A673 (cell line): ENCODE results near the gene RBM20. TPM values are rescaled to one million over a fixed set of nuclear protein-coding genes. Genes with fewer than 3 reads are reported as not detected.

ENCODE experiments used
- BruUV-seq: library from RNA; stranded (reverse); fragments of 400-500 nt; replicated peaks from 2 replicates; lab custom pipeline; 2021; lab: Mats Ljungman, UMichigan
- CTCF ChIA-PET: fragments of 300-600 bp; sonication (Branson Sonifier 250); formaldehyde crosslinking; loops from one replicate; lab custom pipeline; 2022; ENCODE audit warnings: antibody characterized with exemption; lab: Charles Lee
- POLR2A ChIA-PET: fragments of 300-600 bp; sonication (Branson Sonifier 250); formaldehyde crosslinking; loops from one replicate; lab custom pipeline; 2022; ENCODE audit warnings: antibody characterized with exemption; ENCODE audit not compliant: low non-redundant PET; lab: Charles Lee
- DNase-seq: peaks from one replicate; pipeline ENCODE4 v3.0.0-alpha.2; 2015; ENCODE audit warnings: low spot score
- H3K27ac ChIP-seq: fragments of 200-600 bp; sonication (generic); 2 replicates; pipeline ENCODE4 v1.5.1; 2016; ENCODE audit warnings: mixed run types, low read depth, mild to moderate bottlenecking, mixed read lengths, antibody characterized with exemption, low read length; ENCODE audit not compliant: poor library complexity, severe bottlenecking
- H3K27me3 ChIP-seq: fragments of 200-600 bp; sonication (generic); replicated peaks from 2 replicates; pipeline ENCODE4 v1.6.1; 2017; ENCODE audit warnings: mixed run types, low read depth, mild to moderate bottlenecking, mixed read lengths, antibody characterized with exemption, low read length; ENCODE audit not compliant: insufficient read depth, poor library complexity
- H3K36me3 ChIP-seq: fragments of 200-600 bp; sonication (generic); 2 replicates; pipeline ENCODE4 v1.6.1; 2016; ENCODE audit warnings: mixed run types, mild to moderate bottlenecking, mixed read lengths, antibody characterized with exemption, low read length; ENCODE audit not compliant: insufficient read depth, poor library complexity, severe bottlenecking
- H3K4me1 ChIP-seq: fragments of 200-600 bp; sonication (generic); 2 replicates; pipeline ENCODE4 v1.6.1; 2017; ENCODE audit warnings: mixed run types, mild to moderate bottlenecking, mixed read lengths, antibody characterized with exemption, low read length; ENCODE audit not compliant: insufficient read depth, poor library complexity, severe bottlenecking
- H3K4me3 ChIP-seq: fragments of 200-600 bp; sonication (generic); 2 replicates; pipeline ENCODE4 v1.5.1; 2016; ENCODE audit warnings: low read depth, mixed run types, mild to moderate bottlenecking, mixed read lengths, low read length; ENCODE audit not compliant: poor library complexity, severe bottlenecking
- H3K9me3 ChIP-seq: fragments of 200-600 bp; sonication (generic); 2 replicates; pipeline ENCODE4 v1.6.1; 2016; ENCODE audit warnings: mixed run types, low read depth, mild to moderate bottlenecking, mixed read lengths, antibody characterized with exemption, low read length; ENCODE audit not compliant: poor library complexity, severe bottlenecking
- EZH2 ChIP-seq: fragments of 200-600 bp; sonication (generic); IDR thresholded peaks from 2 replicates; pipeline ENCODE4 v1.6.1; 2017; ENCODE audit warnings: borderline replicate concordance, low read depth, mild to moderate bottlenecking, mixed read lengths, antibody characterized with exemption, low read length; ENCODE audit not compliant: poor library complexity, severe bottlenecking
- intact Hi-C: fragments of 100-400 bp; cut with micrococcal nuclease; formaldehyde crosslinking; loops from one replicate; pipeline ENCODE4 v1.10.0; 2022; ENCODE audit not compliant: unreplicated experiment
- total RNA-seq: library from RNA; stranded (reverse); gene quantifications from 2 replicates; pipeline ENCODE4 v1.2.3, GENCODE V29; 2021
- TF ChIP-seq, protein P1 (sequence below): fragments of 300-800, 200-600 bp; sonication (generic); conservative IDR thresholded peaks from 2 replicates; pipeline ENCODE4 v1.5.1; 2017; ENCODE audit warnings: low read depth, mild to moderate bottlenecking, antibody characterized with exemption, low read length, moderate library complexity, mixed read lengths

Gene RBM20
- total RNA-seq, 1 experiment from 2014 or later = 1.3 TPM

DNA sequence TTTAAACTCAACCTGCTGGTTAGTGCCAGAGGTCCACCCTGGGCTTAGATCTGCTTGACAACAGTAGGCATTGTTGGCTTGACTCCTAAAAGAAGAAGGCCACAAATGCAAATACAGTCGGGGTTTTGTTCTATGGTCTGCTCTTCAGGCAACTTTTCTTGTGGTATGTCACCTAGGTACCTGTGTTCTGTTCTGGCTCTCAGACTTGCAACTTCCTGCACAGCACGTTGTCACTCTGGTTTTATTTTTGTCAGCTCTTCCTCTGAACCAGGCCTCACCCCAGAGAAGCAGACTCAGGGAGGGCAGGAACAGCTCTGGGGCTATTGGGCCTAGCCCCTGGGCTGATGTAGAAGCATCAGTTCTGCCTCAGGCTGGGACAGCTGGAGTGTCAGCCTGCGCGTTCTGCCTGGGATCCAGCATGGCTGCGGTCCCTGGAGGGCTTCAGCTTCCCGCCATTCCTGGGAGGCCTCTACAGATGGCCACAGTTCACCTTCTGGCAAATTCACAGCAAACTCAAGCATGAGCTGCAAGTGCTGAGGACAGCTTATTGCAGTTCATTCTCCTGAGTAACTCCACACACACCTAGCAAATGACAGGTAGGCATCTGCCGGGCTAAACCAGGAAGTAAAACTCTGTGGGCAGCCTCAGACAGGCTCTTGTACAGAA lies 216.6 kb downstream of the RBM20 start:
- H3K4me1 ChIP-seq = peaks cover 22% of the 10 kb centered on the region
- ChIA-PET POLR2A (no interaction called here), CTCF (no interaction called here)
- no peak overlapping the region for H3K27ac ChIP-seq
- BruUV-seq = no TSS peak
- no peaks in the 10 kb centered on the region for H3K9me3 ChIP-seq
- DNase-seq = no peak
- no peak for TF ChIP-seq EZH2
- TF ChIP-seq, protein P1, sequence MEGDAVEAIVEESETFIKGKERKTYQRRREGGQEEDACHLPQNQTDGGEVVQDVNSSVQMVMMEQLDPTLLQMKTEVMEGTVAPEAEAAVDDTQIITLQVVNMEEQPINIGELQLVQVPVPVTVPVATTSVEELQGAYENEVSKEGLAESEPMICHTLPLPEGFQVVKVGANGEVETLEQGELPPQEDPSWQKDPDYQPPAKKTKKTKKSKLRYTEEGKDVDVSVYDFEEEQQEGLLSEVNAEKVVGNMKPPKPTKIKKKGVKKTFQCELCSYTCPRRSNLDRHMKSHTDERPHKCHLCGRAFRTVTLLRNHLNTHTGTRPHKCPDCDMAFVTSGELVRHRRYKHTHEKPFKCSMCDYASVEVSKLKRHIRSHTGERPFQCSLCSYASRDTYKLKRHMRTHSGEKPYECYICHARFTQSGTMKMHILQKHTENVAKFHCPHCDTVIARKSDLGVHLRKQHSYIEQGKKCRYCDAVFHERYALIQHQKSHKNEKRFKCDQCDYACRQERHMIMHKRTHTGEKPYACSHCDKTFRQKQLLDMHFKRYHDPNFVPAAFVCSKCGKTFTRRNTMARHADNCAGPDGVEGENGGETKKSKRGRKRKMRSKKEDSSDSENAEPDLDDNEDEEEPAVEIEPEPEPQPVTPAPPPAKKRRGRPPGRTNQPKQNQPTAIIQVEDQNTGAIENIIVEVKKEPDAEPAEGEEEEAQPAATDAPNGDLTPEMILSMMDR = no peak
- no peak overlapping the region for H3K4me3 ChIP-seq
- H3K36me3 ChIP-seq = no peaks in the 10 kb centered on the region
- intact Hi-C loops = no loop called here
- no peaks in the 10 kb centered on the region for H3K27me3 ChIP-seq

DNA sequence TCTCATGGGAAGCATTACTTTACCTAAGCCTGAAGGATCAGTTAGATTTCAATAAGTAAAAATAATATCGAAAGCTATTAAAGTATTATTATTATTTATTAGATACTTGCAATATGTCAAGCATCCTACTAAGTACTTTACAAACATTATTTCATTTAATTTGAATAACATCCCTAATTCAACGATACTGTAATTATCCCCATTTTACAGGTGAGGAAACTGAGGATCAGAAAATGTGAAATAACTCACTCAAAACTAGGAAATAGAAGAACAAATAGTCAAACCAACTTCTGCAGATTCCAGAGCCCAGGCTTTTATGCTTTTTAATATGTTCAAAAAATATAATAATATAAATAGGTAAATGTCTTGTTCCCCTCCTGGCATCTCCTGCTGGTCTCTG lies 217.3 kb downstream of the RBM20 start:
- Histone ChIP-seq H3K36me3 (no peaks in the 10 kb centered on the region), H3K4me3 (no peak overlapping the region), H3K27ac (no peak overlapping the region), H3K4me1 (peaks cover 26% of the 10 kb centered on the region), H3K27me3 (no peaks in the 10 kb centered on the region), H3K9me3 (no peaks in the 10 kb centered on the region)
- POLR2A ChIA-PET = no interaction called here
- no TSS peak for BruUV-seq
- TF ChIP-seq, protein P1 = no peak
- TF ChIP-seq EZH2 = no peak
- intact Hi-C loops = no loop called here
- DNase-seq = no peak
- CTCF ChIA-PET = no interaction called here

DNA sequence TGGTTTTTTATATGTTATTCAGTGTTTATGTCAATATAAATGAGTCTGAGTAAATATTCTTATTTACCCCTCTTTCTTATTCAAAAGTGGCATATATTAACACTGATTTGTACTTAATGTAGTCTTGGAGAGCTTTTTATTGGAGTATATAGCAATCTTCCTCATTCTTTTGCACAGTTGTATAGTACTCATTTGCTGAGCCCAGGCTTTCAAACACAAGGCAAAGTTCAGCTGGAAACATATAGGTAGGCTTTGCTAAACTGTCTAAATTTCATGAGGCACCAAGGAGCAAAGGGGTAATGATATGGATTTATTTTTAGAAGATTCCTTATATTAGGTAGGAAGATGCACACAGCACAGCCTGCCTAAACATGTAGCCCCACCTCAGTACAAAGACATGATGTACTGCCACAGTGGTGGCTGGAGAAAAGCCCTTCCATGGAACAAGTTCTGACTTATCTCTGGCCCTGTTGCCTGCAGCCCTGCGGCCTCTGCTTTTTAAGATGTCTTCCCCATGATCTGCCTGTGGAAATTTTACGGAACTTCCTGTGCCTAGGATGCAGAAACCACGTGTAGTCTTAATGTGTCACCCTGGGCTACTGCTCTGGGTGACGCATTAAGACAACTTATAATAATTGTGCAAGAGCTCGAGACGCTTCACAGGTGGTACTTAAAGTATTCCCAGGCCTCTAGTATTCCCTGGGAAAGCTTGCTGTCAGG lies 218.0 kb downstream of the RBM20 start:
- no peaks in the 10 kb centered on the region for H3K36me3 ChIP-seq
- ChIA-PET CTCF (no interaction called here), POLR2A (no interaction called here)
- intact Hi-C loops = no loop called here
- H3K27ac ChIP-seq = no peak overlapping the region
- no TSS peak for BruUV-seq
- TF ChIP-seq, protein P1 = no peak
- no peak for TF ChIP-seq EZH2
- peaks cover 26% of the 10 kb centered on the region for H3K4me1 ChIP-seq
- no peak overlapping the region for H3K4me3 ChIP-seq
- H3K9me3 ChIP-seq = no peaks in the 10 kb centered on the region
- DNase-seq = no peak
- H3K27me3 ChIP-seq = no peaks in the 10 kb centered on the region
